OCI-LY1 (cell line): Measurements from ENCODE around the gene PDK1.

Experiments
- H2AFZ ChIP-seq: fragments of 200-600 bp; sonication (generic), shearing (Covaris generic); 2 replicates; pipeline ENCODE4 v1.6.0; 2014; ENCODE audit warnings: antibody characterized with exemption, mild to moderate bottlenecking, low read length
- H3F3A ChIP-seq: fragments of 200-600 bp; sonication (generic), shearing (Covaris generic); 2 replicates; pipeline ENCODE4 v1.6.0; 2014; ENCODE audit warnings: mild to moderate bottlenecking, antibody characterized with exemption, low read length, moderate library complexity; ENCODE audit not compliant: insufficient read depth
- H3K27ac ChIP-seq: fragments of 200-600 bp; sonication (generic); 2 replicates; pipeline ENCODE4 v1.5.1; 2014; ENCODE audit warnings: low read length, mixed run types, mild to moderate bottlenecking, low read depth; ENCODE audit not compliant: poor library complexity, severe bottlenecking
- H3K27me3 ChIP-seq: fragments of 200-600 bp; sonication (generic); 2 replicates; pipeline ENCODE4 v1.6.0; 2014; ENCODE audit warnings: antibody characterized with exemption, mild to moderate bottlenecking, low read length, moderate library complexity; ENCODE audit not compliant: insufficient read depth
- H3K36me3 ChIP-seq: fragments of 200-600 bp; sonication (generic); 2 replicates; pipeline ENCODE4 v1.6.1; 2014; ENCODE audit warnings: mild to moderate bottlenecking, antibody characterized with exemption, low read length, moderate library complexity, mixed read lengths; ENCODE audit not compliant: insufficient read depth
- H3K4me1 ChIP-seq: fragments of 200-600 bp; sonication (generic); 2 replicates; pipeline ENCODE4 v1.5.1; 2014; ENCODE audit warnings: mild to moderate bottlenecking, low read length, moderate library complexity; ENCODE audit not compliant: insufficient read depth, severe bottlenecking
- H3K4me2 ChIP-seq: fragments of 200-600 bp; sonication (generic), shearing (Covaris generic); 2 replicates; pipeline ENCODE4 v1.6.1; 2014; ENCODE audit warnings: low read length
- H3K4me3 ChIP-seq: fragments of 200-600 bp; sonication (generic); 2 replicates; pipeline ENCODE4 v1.5.1; 2014; ENCODE audit warnings: low read length, low read depth, mild to moderate bottlenecking, mixed read lengths; ENCODE audit not compliant: poor library complexity, severe bottlenecking
- H3K79me2 ChIP-seq: fragments of 200-600 bp; shearing (Covaris generic); 2 replicates; pipeline ENCODE4 v1.6.1; 2016; ENCODE audit warnings: mixed run types, low read length, mixed read lengths; ENCODE audit not compliant: insufficient read depth
- H3K9ac ChIP-seq: fragments of 200-600 bp; sonication (generic), shearing (Covaris generic); 2 replicates; pipeline ENCODE4 v1.6.1; 2014; ENCODE audit warnings: mild to moderate bottlenecking, low read length, mixed read lengths
- H3K9me2 ChIP-seq: fragments of 200-600 bp; sonication (generic), shearing (Covaris generic); 2 replicates; pipeline ENCODE4 v1.6.1; 2014; ENCODE audit warnings: low read depth, mild to moderate bottlenecking, low read length, mixed read lengths
- H3K9me3 ChIP-seq: fragments of 200-600 bp; shearing (Covaris generic); 2 replicates; pipeline ENCODE4 v1.6.1; 2014; ENCODE audit warnings: low read length, mixed read lengths
- H4K20me1 ChIP-seq: fragments of 200-600 bp; sonication (generic), shearing (Covaris generic); 2 replicates; pipeline ENCODE4 v1.6.0; 2016; ENCODE audit warnings: mild to moderate bottlenecking, low read length; ENCODE audit not compliant: insufficient read depth
- EZH2 ChIP-seq: fragments of 200-600 bp; sonication (generic), shearing (Covaris generic); IDR thresholded peaks from 2 replicates; pipeline ENCODE4 v1.8.0; 2017; ENCODE audit warnings: borderline replicate concordance, mixed run types, mild to moderate bottlenecking, antibody characterized with exemption, low read length, moderate library complexity, mixed read lengths
- TF ChIP-seq, protein P1 (sequence below): fragments of 200-600 bp; sonication (generic), shearing (Covaris generic); IDR thresholded peaks from 2 replicates; pipeline ENCODE4 v1.5.1; 2017; ENCODE audit warnings: mild to moderate bottlenecking, antibody characterized with exemption, low read length, moderate library complexity, mixed read lengths

PDK1 gene

DNA sequence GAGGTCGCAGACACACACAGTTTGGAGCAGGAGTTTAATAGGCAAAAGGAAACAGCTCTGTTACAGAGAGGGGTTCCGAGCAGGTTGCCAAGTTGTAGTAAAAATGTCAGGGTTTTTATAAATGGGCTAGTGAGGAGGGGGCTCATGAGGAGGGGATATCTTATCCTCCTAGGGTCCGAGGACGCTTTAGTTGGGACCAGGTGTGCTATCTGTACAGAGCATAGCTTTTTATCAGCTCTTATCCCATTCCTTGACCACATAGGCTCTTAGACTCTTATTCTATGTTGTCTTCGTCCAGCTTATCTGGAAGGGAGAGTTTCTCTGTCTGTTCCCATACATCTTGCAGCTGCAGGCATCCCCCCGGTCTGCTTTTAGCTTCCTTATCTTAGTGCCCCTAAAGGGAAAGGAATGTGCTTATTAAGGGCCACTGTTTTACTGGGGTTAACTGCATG, 44.7 kb downstream of the PDK1 start:
- Histone ChIP-seq H3K9me2 (no peaks in the 10 kb centered on the region), H4K20me1 (no peaks in the 10 kb centered on the region), H3K27ac (no peak overlapping the region), H3K79me2 (no peaks in the 10 kb centered on the region), H2AFZ (no peak overlapping the region), H3K9me3 (no peaks in the 10 kb centered on the region), H3F3A (no peaks in the 10 kb centered on the region), H3K4me1 (no peaks in the 10 kb centered on the region), H3K4me2 (no peak overlapping the region), H3K4me3 (no peak overlapping the region), H3K27me3 (no peaks in the 10 kb centered on the region), H3K9ac (no peak overlapping the region), H3K36me3 (peaks cover 73% of the 10 kb centered on the region)
- TF ChIP-seq, protein P1, sequence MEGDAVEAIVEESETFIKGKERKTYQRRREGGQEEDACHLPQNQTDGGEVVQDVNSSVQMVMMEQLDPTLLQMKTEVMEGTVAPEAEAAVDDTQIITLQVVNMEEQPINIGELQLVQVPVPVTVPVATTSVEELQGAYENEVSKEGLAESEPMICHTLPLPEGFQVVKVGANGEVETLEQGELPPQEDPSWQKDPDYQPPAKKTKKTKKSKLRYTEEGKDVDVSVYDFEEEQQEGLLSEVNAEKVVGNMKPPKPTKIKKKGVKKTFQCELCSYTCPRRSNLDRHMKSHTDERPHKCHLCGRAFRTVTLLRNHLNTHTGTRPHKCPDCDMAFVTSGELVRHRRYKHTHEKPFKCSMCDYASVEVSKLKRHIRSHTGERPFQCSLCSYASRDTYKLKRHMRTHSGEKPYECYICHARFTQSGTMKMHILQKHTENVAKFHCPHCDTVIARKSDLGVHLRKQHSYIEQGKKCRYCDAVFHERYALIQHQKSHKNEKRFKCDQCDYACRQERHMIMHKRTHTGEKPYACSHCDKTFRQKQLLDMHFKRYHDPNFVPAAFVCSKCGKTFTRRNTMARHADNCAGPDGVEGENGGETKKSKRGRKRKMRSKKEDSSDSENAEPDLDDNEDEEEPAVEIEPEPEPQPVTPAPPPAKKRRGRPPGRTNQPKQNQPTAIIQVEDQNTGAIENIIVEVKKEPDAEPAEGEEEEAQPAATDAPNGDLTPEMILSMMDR = no peak
- no peak for TF ChIP-seq EZH2

DNA sequence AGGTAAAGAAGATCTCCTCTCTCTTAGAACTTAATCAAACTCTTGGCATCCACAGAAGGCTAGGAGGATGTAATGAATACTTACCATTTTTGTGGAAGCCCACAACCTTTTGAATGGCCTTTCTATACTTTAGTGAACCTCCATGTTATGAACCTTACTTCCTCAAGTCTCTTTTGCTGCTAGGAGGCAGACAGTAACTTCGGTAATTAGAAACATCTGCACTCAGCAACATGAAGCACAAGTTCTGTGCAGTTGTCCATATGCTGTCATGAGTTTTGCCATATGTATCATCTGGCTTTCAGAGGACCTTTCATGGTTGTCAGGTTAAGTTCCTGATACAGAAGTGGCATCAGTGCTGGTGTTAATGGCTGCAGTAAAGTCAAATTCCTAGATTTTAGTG, 50.4 kb downstream of the PDK1 start:
- TF ChIP-seq EZH2 = no peak
- TF ChIP-seq, protein P1 = no peak
- no peaks in the 10 kb centered on the region for H4K20me1 ChIP-seq
- no peaks in the 10 kb centered on the region for H3K9me3 ChIP-seq
- H3K27me3 ChIP-seq = no peaks in the 10 kb centered on the region
- no peak overlapping the region for H3K4me3 ChIP-seq
- no peaks in the 10 kb centered on the region for H3K79me2 ChIP-seq
- H3K4me2 ChIP-seq = no peak overlapping the region
- H3K4me1 ChIP-seq = no peaks in the 10 kb centered on the region
- no peak overlapping the region for H3K9ac ChIP-seq
- peaks cover 38% of the 10 kb centered on the region; the same call in 1 of the 2 replicates for H3K36me3 ChIP-seq
- H2AFZ ChIP-seq = no peak overlapping the region
- no peaks in the 10 kb centered on the region for H3F3A ChIP-seq
- H3K9me2 ChIP-seq = no peaks in the 10 kb centered on the region
- H3K27ac ChIP-seq = no peak overlapping the region

DNA sequence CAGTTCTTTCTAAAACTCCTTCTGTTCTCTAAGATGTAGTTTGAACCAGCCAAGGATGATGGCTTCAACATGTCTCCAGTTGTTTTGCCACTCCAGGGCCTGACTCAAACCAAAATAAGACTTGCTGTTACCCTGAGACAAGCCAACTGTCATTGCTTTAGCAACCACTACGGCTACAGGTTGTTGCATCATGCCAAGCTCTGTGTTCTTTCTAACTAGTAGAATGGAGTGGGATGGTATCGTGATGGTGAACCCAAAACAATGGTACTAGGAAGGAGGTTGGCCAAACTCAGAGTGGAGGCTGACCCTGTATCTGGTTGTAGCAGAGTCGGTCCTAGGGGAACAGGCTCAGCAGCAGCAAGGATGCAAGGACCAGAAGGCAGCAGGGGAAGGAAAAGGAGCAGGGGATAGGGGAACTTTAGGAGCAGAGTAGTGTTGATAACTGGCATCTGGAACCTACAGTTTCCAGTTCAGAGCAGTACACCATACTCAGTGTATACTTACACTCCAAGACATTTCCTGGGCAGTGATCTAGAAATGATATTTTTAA, 51.6 kb downstream of the PDK1 start:
- Histone ChIP-seq H3K4me3 (no peak overlapping the region), H3K9ac (no peak overlapping the region), H2AFZ (no peak overlapping the region), H3K27ac (no peak overlapping the region), H3K36me3 (peaks cover 28% of the 10 kb centered on the region; the same call in 1 of the 2 replicates), H3K79me2 (no peaks in the 10 kb centered on the region), H3F3A (no peaks in the 10 kb centered on the region), H3K4me1 (no peaks in the 10 kb centered on the region), H3K27me3 (no peaks in the 10 kb centered on the region), H3K9me3 (no peaks in the 10 kb centered on the region), H4K20me1 (no peaks in the 10 kb centered on the region), H3K4me2 (no peak overlapping the region), H3K9me2 (no peaks in the 10 kb centered on the region)
- TF ChIP-seq, protein P1 = no peak
- TF ChIP-seq EZH2 = no peak
